Left ventricle myocardium inferior (tissue), 1 donor: ENCODE data around the gene LRP1B. TPM values are rescaled to one million over a fixed set of nuclear protein-coding genes. Genes with fewer than 3 reads are reported as not detected.

ENCODE experiments used
- DNase-seq: peaks from one replicate; pipeline ENCODE4 v3.0.0-alpha.2; 2020
- H3K27ac ChIP-seq: fragments of 200-600 bp; replicated peaks from 2 replicates; pipeline ENCODE4 v1.8.0; 2021
- H3K27me3 ChIP-seq: fragments of 200-600 bp; 2 replicates; pipeline ENCODE4 v1.8.0; 2021; ENCODE audit warnings: low read depth
- H3K36me3 ChIP-seq: fragments of 200-600 bp; 2 replicates; pipeline ENCODE4 v1.8.0; 2021
- H3K4me1 ChIP-seq: fragments of 200-600 bp; 2 replicates; pipeline ENCODE4 v1.8.0; 2021
- H3K4me3 ChIP-seq: fragments of 200-600 bp; 2 replicates; pipeline ENCODE4 v1.8.0; 2021; ENCODE audit warnings: mild to moderate bottlenecking, moderate library complexity
- H3K9me3 ChIP-seq: fragments of 200-600 bp; replicated peaks from 2 replicates; pipeline ENCODE4 v1.8.0; 2021
- CTCF ChIP-seq: fragments of 200-600 bp; IDR thresholded peaks from 2 replicates; pipeline ENCODE4 v1.8.0; 2021; ENCODE audit warnings: antibody characterized with exemption, mild to moderate bottlenecking, borderline replicate concordance
- intact Hi-C: fragments of 100-400 bp; cut with micrococcal nuclease; formaldehyde crosslinking; loops from one replicate; pipeline ENCODE4 v1.11.0; 2022
- total RNA-seq: library from RNA; stranded (reverse); fragmentation: NEBNext Ultra II Directional; extraction: Animal tissue kit (Norgen Biotek cat#: 25700); gene quantifications from one replicate; pipeline ENCODE4 v1.2.1, GENCODE V29; 2021
- donor health status: DM: no; HTN: yes; CAD: no; lungs with severe emphysema.

LRP1B gene
- total RNA-seq, 1 donor from 2014 or later, result 0.08 TPM

GRCh38 chr2:141323571-141323970 lies 807.2 kb downstream of the LRP1B start:
- TF ChIP-seq CTCF, result no peak
- DNase-seq, result no peak
- no peaks in the 10 kb centered on the region for H3K9me3 ChIP-seq
- no peaks in the 10 kb centered on the region for H3K36me3 ChIP-seq
- no peak overlapping the region for H3K4me3 ChIP-seq
- H3K27ac ChIP-seq, result no peak overlapping the region
- intact Hi-C loops, result no loop called here
- no peaks in the 10 kb centered on the region for H3K4me1 ChIP-seq
- H3K27me3 ChIP-seq, result no peaks in the 10 kb centered on the region

GRCh38 chr2:141317986-141318385 lies 812.8 kb downstream of the LRP1B start:
- Histone ChIP-seq H3K27ac (no peak overlapping the region), H3K4me1 (no peaks in the 10 kb centered on the region), H3K27me3 (no peaks in the 10 kb centered on the region), H3K9me3 (no peaks in the 10 kb centered on the region), H3K4me3 (no peak overlapping the region), H3K36me3 (no peaks in the 10 kb centered on the region)
- no peak for TF ChIP-seq CTCF
- intact Hi-C loops, result no loop called here
- no peak for DNase-seq

GRCh38 chr2:141316606-141317005 lies 814.2 kb downstream of the LRP1B start:
- no peaks in the 10 kb centered on the region for H3K4me1 ChIP-seq
- intact Hi-C loops, result no loop called here

GRCh38 chr2:141316103-141316502 lies 814.7 kb downstream of the LRP1B start:
- intact Hi-C loops, result no loop called here
- DNase-seq, result no peak
- H3K9me3 ChIP-seq, result no peaks in the 10 kb centered on the region
- TF ChIP-seq CTCF, result no peak
- no peaks in the 10 kb centered on the region for H3K4me1 ChIP-seq
- H3K27me3 ChIP-seq, result no peaks in the 10 kb centered on the region
- no peak overlapping the region for H3K27ac ChIP-seq
- H3K36me3 ChIP-seq, result no peaks in the 10 kb centered on the region
- H3K4me3 ChIP-seq, result no peak overlapping the region

More at GRCh38 chr2:141316606-141317005, 814.2 kb downstream of the LRP1B start:
- DNase-seq, result no peak
- Histone ChIP-seq H3K36me3 (no peaks in the 10 kb centered on the region), H3K4me3 (no peak overlapping the region), H3K27me3 (no peaks in the 10 kb centered on the region), H3K27ac (no peak overlapping the region), H3K9me3 (no peaks in the 10 kb centered on the region)
- no peak for TF ChIP-seq CTCF

- H3K9me3 ChIP-seq, result no peaks in the 10 kb centered on the region
- DNase-seq, result no peak
- H3K27ac ChIP-seq, result no peak overlapping the region
- H3K4me3 ChIP-seq, result no peak overlapping the region
- intact Hi-C loops, result no loop called here
- no peaks in the 10 kb centered on the region for H3K4me1 ChIP-seq
- TF ChIP-seq CTCF, result no peak
- no peaks in the 10 kb centered on the region for H3K36me3 ChIP-seq
- no peaks in the 10 kb centered on the region for H3K27me3 ChIP-seq
Observed at GRCh38 chr2:141313972-141314371, 816.8 kb downstream of the LRP1B start.

- H3K4me1 ChIP-seq, result no peaks in the 10 kb centered on the region
- H3K27ac ChIP-seq, result no peak overlapping the region
- H3K27me3 ChIP-seq, result no peaks in the 10 kb centered on the region
- intact Hi-C loops, result no loop called here
- TF ChIP-seq CTCF, result no peak
- no peaks in the 10 kb centered on the region for H3K36me3 ChIP-seq
- no peak overlapping the region for H3K4me3 ChIP-seq
- DNase-seq, result no peak
- H3K9me3 ChIP-seq, result no peaks in the 10 kb centered on the region
Observed at GRCh38 chr2:141311430-141311829, 819.4 kb downstream of the LRP1B start.
